Measurements from ENCODE around the gene PFDN1.

- TF ChIP-seq, protein P1, sequence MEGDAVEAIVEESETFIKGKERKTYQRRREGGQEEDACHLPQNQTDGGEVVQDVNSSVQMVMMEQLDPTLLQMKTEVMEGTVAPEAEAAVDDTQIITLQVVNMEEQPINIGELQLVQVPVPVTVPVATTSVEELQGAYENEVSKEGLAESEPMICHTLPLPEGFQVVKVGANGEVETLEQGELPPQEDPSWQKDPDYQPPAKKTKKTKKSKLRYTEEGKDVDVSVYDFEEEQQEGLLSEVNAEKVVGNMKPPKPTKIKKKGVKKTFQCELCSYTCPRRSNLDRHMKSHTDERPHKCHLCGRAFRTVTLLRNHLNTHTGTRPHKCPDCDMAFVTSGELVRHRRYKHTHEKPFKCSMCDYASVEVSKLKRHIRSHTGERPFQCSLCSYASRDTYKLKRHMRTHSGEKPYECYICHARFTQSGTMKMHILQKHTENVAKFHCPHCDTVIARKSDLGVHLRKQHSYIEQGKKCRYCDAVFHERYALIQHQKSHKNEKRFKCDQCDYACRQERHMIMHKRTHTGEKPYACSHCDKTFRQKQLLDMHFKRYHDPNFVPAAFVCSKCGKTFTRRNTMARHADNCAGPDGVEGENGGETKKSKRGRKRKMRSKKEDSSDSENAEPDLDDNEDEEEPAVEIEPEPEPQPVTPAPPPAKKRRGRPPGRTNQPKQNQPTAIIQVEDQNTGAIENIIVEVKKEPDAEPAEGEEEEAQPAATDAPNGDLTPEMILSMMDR (conservative IDR thresholded peaks at IDR 0.05; ENCODE audit: low read depth in 2 of 2), result no peak
- no peak for TF ChIP-seq POLR2AphosphoS5 (IDR thresholded peaks at IDR 0.05; ENCODE audit: low read depth)
- no peak for TF ChIP-seq EZH2phosphoT487 (IDR thresholded peaks at IDR 0.05; ENCODE audit: unreplicated experiment)
- TF ChIP-seq CREB1 (CRISPR knock-in tag; IDR thresholded peaks at IDR 0.05; ENCODE audit: low read depth), result no peak
Observed at GRCh38 chr5:140344683-140345423, 42.0 kb upstream of the PFDN1 start.

Data from GM23338 (cell line).